K562 (cell line): ENCODE data around the gene ZBTB20. TPM values are rescaled to one million over a fixed set of nuclear protein-coding genes. Genes with fewer than 3 reads are reported as not detected.

Source experiments
- ATAC-seq: fragments of 200-7000 bp; cut with Tn5 transposase; 3 replicates; pipeline ENCODE4 v1.9.1; 2020; ENCODE audit warnings: moderate library complexity
- BruUV-seq: library from RNA; stranded (reverse); fragments of 400-500 nt; replicated peaks from 2 replicates; lab custom pipeline; 2021; lab: Mats Ljungman, UMichigan
- CTCF ChIA-PET: fragments of 300-600 bp; formaldehyde crosslinking; extraction: SDS; loops from one replicate; lab custom pipeline; 2021; ENCODE audit warnings: low intra/inter-chr PET ratio; lab: Yijun Ruan, JAX
- POLR2A ChIA-PET: fragments of 300-600, 350-650 bp; sonication (Branson Sonifier 250); formaldehyde crosslinking; extraction: SDS; loops from one replicate; lab custom pipeline; 2021; ENCODE audit warnings: antibody characterized with exemption, inconsistent platforms; lab: Yijun Ruan, JAX
- DNase-seq, 4 experiments: peaks; one replicate each; pipeline versions ENCODE4 v3.0.0 to v3.0.0-alpha.2; 2011 to 2018; ENCODE audit warnings: low spot score in 3 of 4, mixed read lengths in 3 of 4; ENCODE audit errors: extremely low read depth in 1 of 4
- FAIRE-seq: peaks from 2 replicates; lab custom pipeline; 2011; peaks lifted over from hg19 to GRCh38; lab: Jason Lieb, UNC
- H2AFZ ChIP-seq: 2 replicates; pipeline ENCODE4 v1.6.0; 2011; ENCODE audit warnings: low read depth, low read length, control low read depth, inconsistent platforms
- H3K27ac ChIP-seq: fragments of 200-600 bp; 3 replicates; pipeline ENCODE4 v1.8.0; 2011; ENCODE audit warnings: low read depth, mild to moderate bottlenecking, control low read depth, inconsistent platforms, low read length, moderate library complexity, mixed read lengths; ENCODE audit errors: extremely low read depth
- H3K27me3 ChIP-seq, 2 experiments: fragments of 300-600 bp in 1 of 2; 2 replicates in 1 of 2; 3 replicates in 1 of 2; pipeline versions ENCODE4 v1.6.0 to v1.8.0; 2011; ENCODE audit warnings: inconsistent platforms in 2 of 2, low read length in 2 of 2, mild to moderate bottlenecking in 1 of 2, mixed read lengths in 1 of 2, moderate library complexity in 1 of 2; ENCODE audit not compliant: control insufficient read depth in 2 of 2, insufficient read depth in 2 of 2
- H3K36me3 ChIP-seq: fragments of 300-600 bp; 3 replicates; pipeline ENCODE4 v1.8.0; 2011; ENCODE audit warnings: mild to moderate bottlenecking, low read length, inconsistent platforms; ENCODE audit not compliant: control insufficient read depth, insufficient read depth
- H3K4me1 ChIP-seq, 2 experiments: fragments of 200-600 bp in 1 of 2; replicated peaks in 1 of 2; 2 replicates in 1 of 2; 3 replicates in 1 of 2; pipeline versions ENCODE4 v1.5.1 to v1.8.0; 2011; ENCODE audit warnings: inconsistent platforms in 2 of 2, low read length in 2 of 2, mild to moderate bottlenecking in 1 of 2, mixed read lengths in 1 of 2, moderate library complexity in 1 of 2; ENCODE audit not compliant: control insufficient read depth in 2 of 2, insufficient read depth in 2 of 2
- H3K4me2 ChIP-seq: 2 replicates; pipeline ENCODE4 v1.6.1; 2011; ENCODE audit warnings: low read length, control low read depth, inconsistent platforms, mixed read lengths; ENCODE audit not compliant: insufficient read depth
- H3K4me3 ChIP-seq: fragments of 200-600 bp; sonication (generic), shearing (Covaris generic); 2 replicates; pipeline ENCODE4 v1.5.1; 2016; ENCODE audit warnings: control low read depth, inconsistent platforms
- H3K79me2 ChIP-seq: fragments of 200-600 bp; 3 replicates; pipeline ENCODE4 v1.8.0; 2011; ENCODE audit warnings: low read length, inconsistent platforms; ENCODE audit not compliant: control insufficient read depth, insufficient read depth
- H3K9ac ChIP-seq, 2 experiments: 2 replicates each; pipeline versions ENCODE4 v1.6.0 to v1.6.1; 2011; ENCODE audit warnings: low read depth in 2 of 2, low read length in 2 of 2, control low read depth in 1 of 2, inconsistent platforms in 1 of 2, mild to moderate bottlenecking in 1 of 2, mixed read lengths in 1 of 2; ENCODE audit not compliant: insufficient read depth in 1 of 2
- H3K9me1 ChIP-seq: one replicate; pipeline ENCODE4 v1.6.0; 2011; ENCODE audit warnings: inconsistent platforms, mild to moderate bottlenecking, low read length, moderate library complexity; ENCODE audit not compliant: control insufficient read depth, insufficient read depth
- H3K9me3 ChIP-seq: replicated peaks from 2 replicates; pipeline ENCODE4 v1.5.1; 2011; ENCODE audit warnings: low read depth, low read length, inconsistent platforms; ENCODE audit not compliant: control insufficient read depth, insufficient read depth
- H4K20me1 ChIP-seq: replicated peaks from 2 replicates; pipeline ENCODE4 v1.6.1; 2011; ENCODE audit warnings: low read length, inconsistent platforms, mixed read lengths; ENCODE audit not compliant: control insufficient read depth, insufficient read depth
- DMBX1 ChIP-seq: fragments of 250-450 bp; sonication (Bioruptor Pico); IDR thresholded peaks from 2 replicates; pipeline ENCODE4 v1.8.0; 2022; ENCODE audit warnings: inconsistent platforms, mild to moderate bottlenecking, moderate library complexity, borderline replicate concordance
- FOSL1 ChIP-seq: fragments of 200-800 bp; sonication (Bioruptor generic); conservative IDR thresholded peaks from 2 replicates; pipeline ENCODE4 v1.6.1; 2016; ENCODE audit warnings: missing genetic modification characterization, missing compliant biosample characterization
- GTF2A2 ChIP-seq: IDR thresholded peaks from 2 replicates; pipeline ENCODE4 v1.6.1; 2016; ENCODE audit warnings: mild to moderate bottlenecking, missing genetic modification characterization, missing compliant biosample characterization
- RBM25 ChIP-seq: fragments of 200-400 bp; formaldehyde crosslinking; IDR thresholded peaks from 2 replicates; pipeline ENCODE4 v1.6.1; 2018; ENCODE audit warnings: low read length, low read depth, moderate library complexity; ENCODE audit not compliant: severe bottlenecking
- TOE1 ChIP-seq, 2 experiments: fragments of 450-650 bp in 1 of 2; sonication (generic) in 1 of 2; formaldehyde crosslinking in 1 of 2; IDR thresholded peaks; 2 replicates each; pipeline versions ENCODE4 v1.7.1 to v1.8.0; 2016 to 2022; ENCODE audit warnings: borderline replicate concordance in 2 of 2, mild to moderate bottlenecking in 2 of 2, antibody characterized with exemption in 1 of 2, inconsistent platforms in 1 of 2, low read depth in 1 of 2, missing genetic modification reagents in 1 of 2, moderate library complexity in 1 of 2
- ZNF77 ChIP-seq: fragments of 250-450 bp; sonication (Bioruptor Pico); IDR thresholded peaks from 2 replicates; pipeline ENCODE4 v1.5.0; 2020
- WGBS: fragments of 100-300 bp; shearing (Covaris generic); methylation state at CpG from one replicate; pipeline ENCODE4 v1.1.6; 2016; ENCODE audit warnings: low coverage, mixed read lengths; ENCODE audit not compliant: insufficient coverage; ENCODE audit errors: missing lambda C conversion rate; 5-methylcytosine and 5-hydroxymethylcytosine counted together
- in situ Hi-C: fragments of 300-500 bp; cut with MboI; formaldehyde crosslinking; loops from 4 replicates; pipeline ENCODE4 v1.15.0; 2018; ENCODE audit warnings: inconsistent platforms, mixed read lengths
- intact Hi-C: fragments of 100-400 bp; cut with micrococcal nuclease; formaldehyde crosslinking; loops from 2 replicates; pipeline ENCODE4 v1.14.2; 2022
- polyA plus RNA-seq, 8 experiments: library from polyadenylated mRNA; depleted of rRNA in 4 of 8; stranded (reverse) in 5 of 8; unstranded in 3 of 8; fragments of >200 nt; fragmentation: Nextera tagmentation in 2 of 8; fragmentation: Illumina TruSeq in 1 of 8; extraction: Ambion mirVana in 2 of 8; extraction: Trizol in 1 of 8; gene quantifications; 2 replicates each; pipeline versions ENCODE4 v1.2.1 to v1.2.3, GENCODE V29; 2011 to 2014; ENCODE audit warnings: inconsistent platforms in 1 of 8, missing spikeins in 1 of 8
- total RNA-seq, 7 experiments: library from RNA; depleted of rRNA in 6 of 7; stranded (reverse); fragments of >200 nt in 6 of 7; fragmentation: Illumina TruSeq in 2 of 7; extraction: Trizol in 2 of 7; gene quantifications; 2 replicates each; pipeline versions ENCODE4 v1.2.1 to v1.2.3, GENCODE V29; 2011 to 2021; ENCODE audit warnings: low replicate concordance in 1 of 7
- TF ChIP-seq, protein P1 (sequence below): sonication (generic); formaldehyde crosslinking; IDR thresholded peaks from 2 replicates; pipeline ENCODE4 v1.8.1; 2023; ENCODE audit warnings: mild to moderate bottlenecking, missing genetic modification reagents
- TF ChIP-seq, protein P2 (sequence below): sonication (generic); formaldehyde crosslinking; IDR thresholded peaks from 2 replicates; pipeline ENCODE4 v1.8.1; 2023; ENCODE audit warnings: mild to moderate bottlenecking, missing genetic modification reagents

ZBTB20 gene
- total and polyA plus RNA-seq, 9 of the 15 experiments (the other 6 are each of a cell fraction or from before 2014, with no cell fraction given) = 0.17 to 1.7 (median 0.45) TPM

GRCh38 chr3:114872588-114872987 is 274.5 kb downstream of the ZBTB20 start:
- ChIA-PET CTCF (no interaction called here), POLR2A (no interaction called here)
- no peak overlapping the region for H3K4me3 ChIP-seq
- TF ChIP-seq, protein P1, sequence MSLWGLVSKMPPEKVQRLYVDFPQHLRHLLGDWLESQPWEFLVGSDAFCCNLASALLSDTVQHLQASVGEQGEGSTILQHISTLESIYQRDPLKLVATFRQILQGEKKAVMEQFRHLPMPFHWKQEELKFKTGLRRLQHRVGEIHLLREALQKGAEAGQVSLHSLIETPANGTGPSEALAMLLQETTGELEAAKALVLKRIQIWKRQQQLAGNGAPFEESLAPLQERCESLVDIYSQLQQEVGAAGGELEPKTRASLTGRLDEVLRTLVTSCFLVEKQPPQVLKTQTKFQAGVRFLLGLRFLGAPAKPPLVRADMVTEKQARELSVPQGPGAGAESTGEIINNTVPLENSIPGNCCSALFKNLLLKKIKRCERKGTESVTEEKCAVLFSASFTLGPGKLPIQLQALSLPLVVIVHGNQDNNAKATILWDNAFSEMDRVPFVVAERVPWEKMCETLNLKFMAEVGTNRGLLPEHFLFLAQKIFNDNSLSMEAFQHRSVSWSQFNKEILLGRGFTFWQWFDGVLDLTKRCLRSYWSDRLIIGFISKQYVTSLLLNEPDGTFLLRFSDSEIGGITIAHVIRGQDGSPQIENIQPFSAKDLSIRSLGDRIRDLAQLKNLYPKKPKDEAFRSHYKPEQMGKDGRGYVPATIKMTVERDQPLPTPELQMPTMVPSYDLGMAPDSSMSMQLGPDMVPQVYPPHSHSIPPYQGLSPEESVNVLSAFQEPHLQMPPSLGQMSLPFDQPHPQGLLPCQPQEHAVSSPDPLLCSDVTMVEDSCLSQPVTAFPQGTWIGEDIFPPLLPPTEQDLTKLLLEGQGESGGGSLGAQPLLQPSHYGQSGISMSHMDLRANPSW (CRISPR knock-in tag) = no peak
- TF ChIP-seq FOSL1 = no peak
- no peak for TF ChIP-seq TOE1 (IDR thresholded peaks at IDR 0.05; ENCODE audit: borderline replicate concordance)
- TF ChIP-seq TOE1 (CRISPR knock-in tag; IDR thresholded peaks at IDR 0.05; ENCODE audit: borderline replicate concordance, low read depth) = no peak
- TF ChIP-seq, protein P2, sequence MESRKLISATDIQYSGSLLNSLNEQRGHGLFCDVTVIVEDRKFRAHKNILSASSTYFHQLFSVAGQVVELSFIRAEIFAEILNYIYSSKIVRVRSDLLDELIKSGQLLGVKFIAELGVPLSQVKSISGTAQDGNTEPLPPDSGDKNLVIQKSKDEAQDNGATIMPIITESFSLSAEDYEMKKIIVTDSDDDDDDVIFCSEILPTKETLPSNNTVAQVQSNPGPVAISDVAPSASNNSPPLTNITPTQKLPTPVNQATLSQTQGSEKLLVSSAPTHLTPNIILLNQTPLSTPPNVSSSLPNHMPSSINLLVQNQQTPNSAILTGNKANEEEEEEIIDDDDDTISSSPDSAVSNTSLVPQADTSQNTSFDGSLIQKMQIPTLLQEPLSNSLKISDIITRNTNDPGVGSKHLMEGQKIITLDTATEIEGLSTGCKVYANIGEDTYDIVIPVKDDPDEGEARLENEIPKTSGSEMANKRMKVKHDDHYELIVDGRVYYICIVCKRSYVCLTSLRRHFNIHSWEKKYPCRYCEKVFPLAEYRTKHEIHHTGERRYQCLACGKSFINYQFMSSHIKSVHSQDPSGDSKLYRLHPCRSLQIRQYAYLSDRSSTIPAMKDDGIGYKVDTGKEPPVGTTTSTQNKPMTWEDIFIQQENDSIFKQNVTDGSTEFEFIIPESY (CRISPR knock-in tag) = no peak
- no peak for TF ChIP-seq ZNF77 (CRISPR knock-in tag)
- no peak for TF ChIP-seq GTF2A2 (tag)
- no peak for TF ChIP-seq RBM25
- no peak for TF ChIP-seq DMBX1 (CRISPR knock-in tag)
- 29% methylated on average over 1 of the region's 1 CpG for WGBS
- no peak overlapping the region for H3K9ac ChIP-seq
- no peak overlapping the region for H2AFZ ChIP-seq
- ATAC-seq = no peak
- no peaks in the 10 kb centered on the region for H3K4me1 ChIP-seq
- H3K9me3 ChIP-seq = no peaks in the 10 kb centered on the region
- in situ Hi-C loops = no loop called here
- H3K27me3 ChIP-seq = no peaks in the 10 kb centered on the region
- no peaks in the 10 kb centered on the region for H4K20me1 ChIP-seq
- H3K4me2 ChIP-seq = no peak overlapping the region
- no peaks in the 10 kb centered on the region for H3K9me1 ChIP-seq
- H3K27ac ChIP-seq = no peak overlapping the region
- BruUV-seq = no TSS peak
- H3K79me2 ChIP-seq = no peaks in the 10 kb centered on the region
- H3K36me3 ChIP-seq = no peaks in the 10 kb centered on the region
- intact Hi-C loops = no loop called here
- FAIRE-seq = no peak
- DNase-seq = no peak
